MV-4-11 (cell line): Measurements from ENCODE around the gene GRID1.

Experiments used
- DNase-seq: peaks from one replicate; lab custom pipeline; 2025; lab: John Stamatoyannopoulos, UW

Gene GRID1

DNA sequence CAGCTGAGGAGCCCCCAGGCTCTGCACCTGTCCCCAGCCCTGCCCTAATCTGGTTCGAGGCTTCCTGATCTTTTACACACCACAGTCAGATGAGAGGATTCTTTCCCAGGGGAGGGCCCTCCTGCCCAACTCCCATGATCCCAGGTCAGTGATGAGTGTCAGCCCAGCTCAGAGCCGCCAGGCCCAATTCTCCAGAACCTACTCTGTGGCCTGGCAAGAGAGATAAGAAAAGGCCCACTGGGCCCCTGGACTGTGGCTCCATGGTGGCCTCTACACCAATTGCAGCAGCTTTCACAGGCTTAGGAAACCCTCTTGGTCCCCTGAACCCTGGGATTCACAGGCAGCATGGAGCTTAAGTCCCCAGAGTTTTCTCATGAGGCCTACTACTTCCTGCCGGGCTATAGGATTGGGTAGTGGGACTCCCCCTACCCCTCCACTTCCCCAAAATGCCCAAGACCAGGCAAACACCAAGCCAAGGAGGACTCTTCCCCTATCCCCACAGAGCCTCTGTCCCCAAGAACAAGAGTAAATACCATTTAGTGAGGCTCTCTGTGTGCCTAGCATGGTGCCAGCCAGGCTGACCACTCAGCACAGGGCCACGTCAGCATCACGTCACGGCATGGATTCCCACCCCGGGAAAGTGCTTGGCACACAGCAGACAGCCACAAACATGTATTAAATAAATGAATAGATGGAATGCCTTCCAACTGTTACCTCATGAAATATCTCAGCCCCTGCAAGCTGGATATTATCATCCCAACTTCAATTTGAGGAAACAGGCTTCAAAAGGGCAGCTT lies 100.0 kb downstream of the GRID1 start:
- DNase-seq: no peak

DNA sequence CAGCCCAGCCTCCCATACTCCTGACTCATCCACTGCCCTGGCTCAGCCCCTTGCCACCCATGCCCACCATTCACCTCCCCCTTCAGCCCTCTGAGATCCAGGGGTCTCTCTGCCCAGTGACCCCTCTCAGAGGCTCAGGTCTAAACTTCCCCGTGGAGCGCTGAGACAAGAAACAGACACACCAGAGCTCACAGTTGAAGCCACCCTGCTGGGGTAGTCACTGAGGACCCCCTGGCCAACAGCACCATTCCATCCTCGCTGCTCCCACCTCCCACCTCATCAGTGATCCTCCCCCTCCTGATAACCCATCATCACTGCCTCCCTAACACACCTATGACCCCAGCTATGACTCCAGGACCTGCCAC lies 100.7 kb downstream of the GRID1 start:
- DNase-seq: no peak

- DNase-seq: no peak
Measured at GRCh38 chr10:86265236-86265894, 101.2 kb downstream of the GRID1 start.

DNA sequence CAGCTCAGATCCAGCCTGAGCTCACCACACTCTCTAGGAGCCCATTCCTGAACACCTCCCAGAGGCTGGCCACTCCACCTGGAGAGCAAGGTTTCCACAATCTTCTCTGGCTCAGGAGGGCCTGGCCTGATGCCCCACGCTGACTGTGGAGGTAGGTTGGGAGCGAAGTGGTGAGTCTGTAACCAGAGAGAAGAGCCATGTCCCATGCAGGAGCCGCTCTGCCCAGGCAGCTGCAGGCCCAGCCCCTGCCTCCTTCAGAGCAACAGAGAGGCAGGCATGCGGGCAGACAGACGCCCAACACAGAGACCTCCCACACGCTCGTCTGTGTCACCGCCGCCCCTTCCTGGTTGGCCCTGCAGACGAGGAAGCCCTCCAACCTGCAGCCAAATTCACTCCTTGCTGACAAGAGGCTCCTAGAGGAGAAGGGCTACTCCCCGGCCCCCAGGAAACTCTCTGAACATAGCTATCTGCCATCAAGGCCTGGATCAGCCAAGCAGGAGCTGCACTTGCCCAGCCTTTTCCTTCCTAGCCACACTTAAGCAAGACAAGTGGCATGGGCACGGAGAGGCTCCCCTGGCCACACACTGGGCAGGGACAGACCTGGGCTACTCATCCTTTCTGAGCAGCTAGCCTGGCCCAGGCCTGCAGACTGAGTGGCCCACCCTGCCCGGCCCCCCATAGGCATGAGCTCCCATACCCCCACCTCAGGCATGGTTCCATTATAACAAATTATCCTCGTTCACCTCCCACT lies 101.9 kb downstream of the GRID1 start:
- DNase-seq: no peak

DNA sequence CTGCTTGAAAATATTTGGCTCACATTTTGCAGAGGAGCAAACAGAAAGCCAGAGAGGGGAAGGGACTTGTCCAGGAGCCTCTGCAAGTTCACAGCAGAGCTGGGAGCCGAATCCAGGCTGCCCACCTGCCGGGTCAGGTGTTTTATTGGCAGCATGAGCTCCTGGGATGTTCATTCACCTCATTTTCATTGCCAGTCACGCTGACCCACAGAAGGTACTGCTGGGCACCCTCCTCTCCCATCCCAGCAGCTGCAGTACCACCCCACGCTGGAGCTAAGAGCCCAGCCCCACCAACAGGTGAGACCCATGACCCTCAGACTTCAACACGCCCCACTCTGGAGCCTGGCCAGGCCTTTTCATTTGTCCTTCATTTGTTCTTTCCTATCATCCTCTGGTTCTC lies 102.7 kb downstream of the GRID1 start:
- DNase-seq: no peak

GRCh38 chr10:86263209-86263608 lies 103.4 kb downstream of the GRID1 start:
- no peak for DNase-seq

GRCh38 chr10:86262688-86263181 lies 103.9 kb downstream of the GRID1 start:
- no peak for DNase-seq

DNA sequence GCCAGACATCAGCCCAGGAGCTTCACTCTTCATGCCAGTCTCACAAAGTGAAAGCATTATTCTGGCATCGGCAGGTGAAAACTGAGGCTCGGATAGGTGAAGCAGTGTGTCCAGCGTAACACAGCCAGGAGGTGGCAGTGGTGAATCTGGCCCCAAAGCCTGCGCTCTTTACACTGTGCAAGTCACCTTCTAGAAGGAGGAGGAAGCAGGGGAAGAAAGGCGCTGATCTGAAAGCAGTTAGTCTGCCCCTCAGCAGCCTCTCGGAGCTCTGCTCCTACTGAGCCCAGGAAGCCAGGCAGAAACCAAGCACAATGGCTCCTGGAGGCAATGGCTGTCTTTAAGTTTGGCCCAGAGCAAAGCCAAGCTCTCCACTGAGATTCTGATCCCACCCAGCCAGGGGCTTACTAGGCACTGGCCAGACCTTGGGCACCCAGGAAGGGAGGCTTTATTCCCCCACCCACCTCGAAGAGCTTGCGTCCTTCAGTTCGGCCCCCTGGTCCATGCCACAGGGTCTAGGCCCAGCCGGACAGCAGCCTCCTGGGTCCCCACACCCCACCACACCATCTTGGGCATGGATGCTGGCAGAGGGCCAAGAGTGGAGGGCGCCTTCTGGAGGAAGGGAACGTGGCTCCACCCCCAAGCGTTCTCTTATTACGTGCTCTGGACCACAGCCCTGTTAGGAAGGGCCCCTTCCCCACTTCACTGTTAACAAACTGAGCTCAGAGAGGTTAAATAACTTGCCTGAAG lies 104.5 kb downstream of the GRID1 start:
- peak; percentile 52 for DNase-seq

DNA sequence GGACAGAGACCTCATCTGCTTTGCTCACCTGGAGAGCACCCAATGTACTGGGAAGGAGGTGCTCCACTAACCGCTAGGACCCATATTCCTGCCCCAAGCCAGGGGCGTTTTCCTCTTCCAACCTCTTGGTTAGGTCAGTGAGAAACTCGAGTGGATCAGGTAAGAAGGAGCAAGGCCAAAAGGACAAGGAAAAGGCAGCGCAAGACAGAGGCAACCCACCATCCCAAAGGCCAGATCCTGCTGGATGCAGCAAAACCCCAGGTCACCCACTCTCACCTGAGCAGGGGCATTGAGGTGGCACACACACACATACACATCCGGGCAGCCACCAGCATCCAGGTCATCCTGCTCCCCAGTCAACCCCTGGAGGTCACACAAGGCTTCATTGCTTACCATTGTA lies 105.1 kb downstream of the GRID1 start:
- DNase-seq: no peak

GRCh38 chr10:86260564-86260963 lies 106.0 kb downstream of the GRID1 start:
- DNase-seq: no peak

- no peak for DNase-seq
Measured at GRCh38 chr10:86259901-86260562, 106.6 kb downstream of the GRID1 start.

- no peak for DNase-seq
Measured at GRCh38 chr10:86258941-86259340, 107.7 kb downstream of the GRID1 start.

DNA sequence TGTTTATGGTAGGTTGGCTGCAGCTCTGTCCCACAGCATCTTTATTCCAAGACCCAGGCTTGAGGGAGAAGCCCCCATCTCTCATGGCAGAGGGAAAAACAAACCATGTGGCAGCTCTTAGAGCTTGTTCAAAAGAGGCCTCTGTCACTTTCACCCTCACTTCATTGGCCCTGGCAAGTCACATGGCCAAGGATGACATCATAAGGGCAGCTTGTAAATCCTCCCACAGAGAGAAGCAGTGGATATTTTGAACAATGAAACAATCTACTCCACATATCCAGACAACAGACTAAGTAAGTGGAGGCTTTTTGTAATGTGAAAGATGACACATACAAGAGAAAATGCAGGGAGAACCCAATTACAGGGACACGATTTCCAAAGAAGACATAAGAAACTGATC lies 108.1 kb downstream of the GRID1 start:
- DNase-seq: no peak

GRCh38 chr10:86257683-86258082 lies 108.9 kb downstream of the GRID1 start:
- peak; percentile 36 for DNase-seq

DNA sequence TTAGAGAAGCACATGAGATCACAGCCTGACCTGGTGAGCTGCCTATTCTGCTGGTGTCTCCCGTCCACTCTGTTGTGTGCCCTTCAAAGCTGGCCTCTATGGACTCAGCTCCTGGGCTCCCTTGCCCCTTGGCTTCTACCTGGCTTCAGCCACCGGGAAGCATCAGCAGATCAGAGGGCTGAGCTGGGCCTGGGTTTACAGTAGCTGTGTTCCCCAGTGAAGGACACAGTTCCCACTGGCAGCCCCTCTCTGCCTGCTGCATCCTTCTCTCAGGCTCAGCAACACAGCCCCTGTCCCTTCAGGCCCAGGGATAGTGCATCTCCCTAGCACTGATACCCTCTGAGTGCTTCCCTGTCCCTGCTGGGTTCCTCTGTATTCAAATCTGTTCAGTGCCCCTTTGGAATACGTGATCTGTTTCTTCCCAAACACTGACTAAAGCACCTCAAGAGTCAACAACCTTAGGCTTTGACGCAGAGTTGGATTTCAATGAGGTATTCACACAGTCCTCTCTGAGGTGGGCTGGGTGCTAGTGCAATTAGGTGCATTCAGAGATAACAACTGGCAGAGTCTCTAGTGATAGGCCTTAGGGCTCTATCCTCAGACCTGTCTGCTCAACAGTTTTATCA lies 109.8 kb downstream of the GRID1 start:
- DNase-seq: no peak

DNA sequence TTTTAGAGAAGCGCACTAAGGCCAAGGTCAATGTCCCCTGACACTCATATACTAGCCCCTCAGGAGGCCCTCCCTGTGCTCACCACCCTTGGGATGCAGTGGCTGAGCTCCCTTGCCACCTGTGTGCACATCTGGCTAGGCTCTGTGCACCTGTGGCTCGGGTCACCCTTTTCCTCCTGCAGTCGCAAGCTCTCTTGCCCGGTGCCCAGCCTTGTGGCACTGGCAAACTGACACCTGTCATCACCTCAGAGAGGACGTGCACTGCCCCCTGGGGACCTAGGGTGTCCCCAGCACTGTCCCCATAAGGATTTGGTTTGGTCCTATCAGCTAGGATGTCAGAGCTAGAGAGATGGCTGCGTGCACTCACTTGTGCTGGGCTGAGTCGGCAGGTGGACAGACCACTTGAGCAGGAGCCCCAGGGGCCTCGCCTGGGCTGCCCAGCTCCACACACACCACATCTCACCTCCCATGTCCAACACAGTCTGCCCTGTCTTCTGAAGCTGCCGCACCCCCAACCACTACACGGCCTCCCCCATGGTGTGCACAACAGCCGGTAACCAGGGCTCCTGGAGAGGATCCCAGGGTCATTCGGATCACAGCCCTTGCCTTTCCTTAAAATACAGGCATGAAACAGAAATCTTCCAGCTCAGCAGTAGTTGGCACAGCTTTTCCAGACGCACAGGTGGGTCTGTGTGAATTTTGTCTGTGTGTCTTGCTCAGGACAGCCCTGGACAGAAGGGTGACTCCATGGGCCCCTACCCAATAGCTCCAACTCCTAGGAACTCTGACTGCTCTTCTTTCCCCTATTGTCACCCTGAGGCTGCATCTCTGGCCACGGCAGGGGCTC lies 111.0 kb downstream of the GRID1 start:
- DNase-seq: no peak

DNA sequence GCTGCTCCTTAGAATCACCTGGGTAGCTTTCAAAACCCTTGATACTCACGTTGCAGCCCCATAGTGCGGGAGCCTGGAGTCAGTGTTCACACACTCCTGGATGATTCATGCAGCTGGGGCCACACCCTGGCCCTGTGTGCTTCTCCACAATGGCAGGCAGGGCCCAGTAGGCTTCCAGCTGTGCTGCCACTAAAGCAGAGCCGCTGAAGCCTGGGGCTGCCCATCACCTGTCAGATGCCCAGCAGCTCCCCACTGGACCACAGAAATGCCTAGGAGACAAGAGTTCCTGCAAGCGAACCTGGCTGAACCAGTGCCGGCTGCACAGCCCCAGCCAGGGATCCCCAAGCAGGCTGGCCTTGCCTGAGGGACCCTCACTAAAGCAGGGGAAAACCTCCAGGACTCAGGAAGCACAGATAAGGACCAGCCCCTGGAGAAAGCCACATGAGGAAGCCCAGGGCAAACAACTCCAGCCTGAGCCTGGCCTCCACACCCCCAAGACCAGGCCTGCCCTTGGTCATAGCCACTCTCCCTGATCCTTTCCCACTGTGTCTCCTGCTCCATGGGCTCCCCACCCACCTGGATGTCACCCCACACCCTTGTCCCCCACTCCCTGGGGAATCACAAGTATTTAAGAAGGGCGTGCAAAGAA lies 111.9 kb downstream of the GRID1 start:
- DNase-seq: no peak

DNA sequence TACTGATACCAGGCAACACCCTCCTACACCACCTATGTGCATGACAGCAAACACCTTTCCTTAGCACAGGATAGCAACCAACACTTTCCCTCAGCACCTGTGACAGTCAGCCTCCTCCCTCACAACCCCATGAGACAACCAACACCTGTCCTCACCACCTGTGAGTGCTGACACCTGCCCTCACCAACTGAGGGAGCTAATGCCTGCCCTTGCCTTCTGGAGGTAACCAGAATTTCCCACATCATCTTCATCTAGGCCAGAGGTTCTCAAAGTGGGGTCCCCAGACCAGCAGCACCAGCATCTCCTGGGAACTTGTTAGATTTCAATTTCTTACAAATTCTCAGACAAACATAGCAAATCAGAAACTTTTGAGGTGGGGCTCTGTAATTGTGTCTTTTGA lies 112.5 kb downstream of the GRID1 start:
- DNase-seq: no peak
